ENCODE measurements around the gene PRKCB. TPM values are rescaled to one million over a fixed set of nuclear protein-coding genes. Genes with fewer than 3 reads are reported as not detected.

Gene PRKCB
- total and polyA plus RNA-seq, 9 donors = 0.38 to 5.0 (median 1.2) TPM

GRCh38 chr16:24188751-24189318, 353.1 kb downstream of the PRKCB start:
- intact Hi-C loops (cut with DNase I) = no loop called here
- 37 to 42% (median 37%) methylated on average over 6 of the region's 6 CpGs for WGBS, 3 donors
- Histone ChIP-seq H3K4me1 (ENCODE audit: insufficient read depth) (no peaks in the 10 kb centered on the region), H3K4me3 (no peak overlapping the region), H3K27ac (no peak overlapping the region), H3K27me3 (no peaks in the 10 kb centered on the region), H3K36me3 (no peaks in the 10 kb centered on the region), H3K9me3 (no peaks in the 10 kb centered on the region)
- no peak for DNase-seq
- TF ChIP-seq POLR2A (IDR thresholded peaks at IDR 0.05) = no peak
- no peak for TF ChIP-seq CTCF (IDR thresholded peaks at IDR 0.05)

- 81 to 89% (median 82%) methylated on average over 3 of the region's 3 CpGs for WGBS, 3 donors
Measured at GRCh38 chr16:24189941-24190340, 354.2 kb downstream of the PRKCB start.

GRCh38 chr16:24191876-24192402, 356.2 kb downstream of the PRKCB start:
- DNase-seq = no peak
- no peaks in the 10 kb centered on the region for H3K27me3 ChIP-seq
- H3K36me3 ChIP-seq = no peaks in the 10 kb centered on the region
- H3K4me1 ChIP-seq (ENCODE audit: insufficient read depth) = no peaks in the 10 kb centered on the region
- 56 to 66% (median 60%) methylated on average over 7 of the region's 7 CpGs for WGBS, 3 donors
- no peak overlapping the region for H3K4me3 ChIP-seq
- no peak overlapping the region for H3K27ac ChIP-seq
- H3K9me3 ChIP-seq = no peaks in the 10 kb centered on the region
- intact Hi-C loops (cut with DNase I) = no loop called here
- TF ChIP-seq POLR2A (IDR thresholded peaks at IDR 0.05) (no peak), EP300 (IDR thresholded peaks at IDR 0.05) (no peak)

More at GRCh38 chr16:24189941-24190340, 354.2 kb downstream of the PRKCB start:
- no peaks in the 10 kb centered on the region for H3K36me3 ChIP-seq
- H3K4me3 ChIP-seq = no peak overlapping the region
- no peaks in the 10 kb centered on the region for H3K27me3 ChIP-seq
- intact Hi-C loops (cut with DNase I) = no loop called here
- H3K9me3 ChIP-seq = no peaks in the 10 kb centered on the region
- DNase-seq = no peak
- TF ChIP-seq EP300 (IDR thresholded peaks at IDR 0.05) (no peak), POLR2A (IDR thresholded peaks at IDR 0.05) (no peak), CTCF (IDR thresholded peaks at IDR 0.05) (no peak)
- H3K4me1 ChIP-seq (ENCODE audit: insufficient read depth) = no peaks in the 10 kb centered on the region
- H3K27ac ChIP-seq = no peak overlapping the region

- WGBS, 3 donors = 54 to 61% (median 58%) methylated on average over 2 of the region's 2 CpGs
- H3K36me3 ChIP-seq = no peaks in the 10 kb centered on the region
- intact Hi-C loops (cut with DNase I) = no loop called here
- H3K9me3 ChIP-seq = no peaks in the 10 kb centered on the region
- DNase-seq = no peak
- H3K4me1 ChIP-seq (ENCODE audit: insufficient read depth) = no peaks in the 10 kb centered on the region
- no peak overlapping the region for H3K27ac ChIP-seq
- no peak overlapping the region for H3K4me3 ChIP-seq
- H3K27me3 ChIP-seq = no peaks in the 10 kb centered on the region
- no peak for TF ChIP-seq CTCF (IDR thresholded peaks at IDR 0.05)
- TF ChIP-seq POLR2A (IDR thresholded peaks at IDR 0.05) = no peak
- TF ChIP-seq EP300 (IDR thresholded peaks at IDR 0.05) = no peak
Measured at GRCh38 chr16:24195221-24195620, 359.4 kb downstream of the PRKCB start.

GRCh38 chr16:24198807-24199533, 363.2 kb downstream of the PRKCB start:
- Histone ChIP-seq H3K27me3 (no peaks in the 10 kb centered on the region), H3K36me3 (no peaks in the 10 kb centered on the region), H3K4me3 (no peak overlapping the region), H3K4me1 (ENCODE audit: insufficient read depth) (no peaks in the 10 kb centered on the region), H3K9me3 (no peaks in the 10 kb centered on the region), H3K27ac (no peak overlapping the region)
- no peak for DNase-seq
- intact Hi-C loops (cut with DNase I) = no loop called here
- TF ChIP-seq EP300 (IDR thresholded peaks at IDR 0.05) (no peak), POLR2A (IDR thresholded peaks at IDR 0.05) (no peak), CTCF (IDR thresholded peaks at IDR 0.05) (no peak)
- WGBS, 3 donors = 20 to 28% (median 22%) methylated on average over 4 of the region's 4 CpGs

All from ovary (tissue), 9 donors.